ENCODE results near the gene KSR1.

- no peak for TF ChIP-seq CTCF (IDR thresholded peaks at IDR 0.05)
- no peak for TF ChIP-seq POLR2A (IDR thresholded peaks at IDR 0.05)
Observed at GRCh38 chr17:27564463-27564862, 108.2 kb downstream of the KSR1 start.
